ENCODE data around the gene PRKCQ. TPM values are rescaled to one million over a fixed set of nuclear protein-coding genes. Genes with fewer than 3 reads are reported as not detected.

The PRKCQ gene
- total RNA-seq, 1 donor from 2014 or later: 2.1 TPM

GRCh38 chr10:6418613-6419216 lies 161.4 kb downstream of the PRKCQ start:
- no peak overlapping the region for H3K27ac ChIP-seq (ENCODE audit: low read depth, low read length)
- peaks cover 3% of the 10 kb centered on the region for H3K4me1 ChIP-seq (ENCODE audit: insufficient read depth, low read length)
- H3K36me3 Mint-ChIP-seq (ENCODE audit: low read depth, unreplicated experiment): no peaks in the 10 kb centered on the region
- no peak overlapping the region for H3K4me2 ChIP-seq (ENCODE audit: low read length)
- DNase-seq (ENCODE audit: low read depth): no peak
- TF ChIP-seq EZH2 (IDR thresholded peaks at IDR 0.05; ENCODE audit: insufficient read depth, low read length): no peak
- FAIRE-seq: no peak
- H2AFZ ChIP-seq (ENCODE audit: low read depth, low read length): no peak overlapping the region
- H3K4me3 ChIP-seq (ENCODE audit: insufficient read depth, low read depth, low read length): no peak overlapping the region
- H3K27ac Mint-ChIP-seq (ENCODE audit: unreplicated experiment): no peak overlapping the region
- peaks cover 16% of the 10 kb centered on the region for H3K27me3 ChIP-seq (ENCODE audit: insufficient read depth, low read length)
- H4K20me1 ChIP-seq (ENCODE audit: insufficient read depth, low read length): no peaks in the 10 kb centered on the region
- peaks cover under 1% of the 10 kb centered on the region for H3K27me3 Mint-ChIP-seq (ENCODE audit: low read depth, unreplicated experiment)
- H3K4me3 Mint-ChIP-seq (ENCODE audit: unreplicated experiment): no peak overlapping the region
- no peak overlapping the region for H3K9ac ChIP-seq (ENCODE audit: low read length)
- H3K9me3 Mint-ChIP-seq (ENCODE audit: unreplicated experiment): peaks cover under 1% of the 10 kb centered on the region
- no peaks in the 10 kb centered on the region for H3K79me2 ChIP-seq (ENCODE audit: insufficient read depth, low read length)
- no peaks in the 10 kb centered on the region for H3K36me3 ChIP-seq (ENCODE audit: insufficient read depth, low read length)
- H3K4me1 Mint-ChIP-seq (ENCODE audit: low read depth, unreplicated experiment): peaks cover 2% of the 10 kb centered on the region
- no peaks in the 10 kb centered on the region for H3K9me3 ChIP-seq (ENCODE audit: insufficient read depth, low read depth, low read length)

- no peak overlapping the region for H3K9ac ChIP-seq (ENCODE audit: low read length)
- no peaks in the 10 kb centered on the region for H3K9me3 ChIP-seq (ENCODE audit: insufficient read depth, low read depth, low read length)
- DNase-seq (ENCODE audit: low read depth) (no peak), FAIRE-seq (no peak)
- peaks cover 16% of the 10 kb centered on the region for H3K27me3 ChIP-seq (ENCODE audit: insufficient read depth, low read length)
- Mint-ChIP-seq H3K27me3 (ENCODE audit: low read depth, unreplicated experiment) (no peaks in the 10 kb centered on the region), H3K9me3 (ENCODE audit: unreplicated experiment) (no peaks in the 10 kb centered on the region), H3K36me3 (ENCODE audit: low read depth, unreplicated experiment) (no peaks in the 10 kb centered on the region), H3K4me1 (ENCODE audit: low read depth, unreplicated experiment) (peaks cover 2% of the 10 kb centered on the region), H3K4me3 (ENCODE audit: unreplicated experiment) (no peak overlapping the region), H3K27ac (ENCODE audit: unreplicated experiment) (no peak overlapping the region)
- no peak overlapping the region for H2AFZ ChIP-seq (ENCODE audit: low read depth, low read length)
- H4K20me1 ChIP-seq (ENCODE audit: insufficient read depth, low read length): no peaks in the 10 kb centered on the region
- TF ChIP-seq CTCF (IDR thresholded peaks at IDR 0.05; ENCODE audit: insufficient read depth, low read depth, low read length) (no peak), EZH2 (IDR thresholded peaks at IDR 0.05; ENCODE audit: insufficient read depth, low read length) (no peak)
- H3K4me1 ChIP-seq (ENCODE audit: insufficient read depth, low read length): peaks cover 3% of the 10 kb centered on the region
- no peak overlapping the region for H3K27ac ChIP-seq (ENCODE audit: low read depth, low read length)
- H3K79me2 ChIP-seq (ENCODE audit: insufficient read depth, low read length): no peaks in the 10 kb centered on the region
- no peak overlapping the region for H3K4me3 ChIP-seq (ENCODE audit: insufficient read depth, low read depth, low read length)
- H3K36me3 ChIP-seq (ENCODE audit: insufficient read depth, low read length): no peaks in the 10 kb centered on the region
- H3K4me2 ChIP-seq (ENCODE audit: low read length): no peak overlapping the region
Measured at GRCh38 chr10:6418167-6418566, 161.9 kb downstream of the PRKCQ start.

- H3K27me3 ChIP-seq (ENCODE audit: insufficient read depth, low read length): peaks cover 16% of the 10 kb centered on the region
- H3K4me3 Mint-ChIP-seq (ENCODE audit: unreplicated experiment): no peak overlapping the region
- FAIRE-seq: peak; percentile 17
Measured at GRCh38 chr10:6416892-6417512, 163.1 kb downstream of the PRKCQ start.

More at GRCh38 chr10:6416892-6417512, 163.1 kb downstream of the PRKCQ start:
- no peak overlapping the region for H3K4me3 ChIP-seq (ENCODE audit: insufficient read depth, low read depth, low read length)
- H3K27ac Mint-ChIP-seq (ENCODE audit: unreplicated experiment): no peak overlapping the region
- DNase-seq (ENCODE audit: low read depth): peak; percentile 23
- H4K20me1 ChIP-seq (ENCODE audit: insufficient read depth, low read length): no peaks in the 10 kb centered on the region
- no peaks in the 10 kb centered on the region for H3K27me3 Mint-ChIP-seq (ENCODE audit: low read depth, unreplicated experiment)
- H3K9me3 ChIP-seq (ENCODE audit: insufficient read depth, low read depth, low read length): no peaks in the 10 kb centered on the region
- no peak overlapping the region for H3K4me2 ChIP-seq (ENCODE audit: low read length)
- H3K9me3 Mint-ChIP-seq (ENCODE audit: unreplicated experiment): no peaks in the 10 kb centered on the region
- H3K36me3 Mint-ChIP-seq (ENCODE audit: low read depth, unreplicated experiment): no peaks in the 10 kb centered on the region
- no peaks in the 10 kb centered on the region for H3K36me3 ChIP-seq (ENCODE audit: insufficient read depth, low read length)
- H3K4me1 Mint-ChIP-seq (ENCODE audit: low read depth, unreplicated experiment): no peaks in the 10 kb centered on the region
- H3K79me2 ChIP-seq (ENCODE audit: insufficient read depth, low read length): no peaks in the 10 kb centered on the region
- H2AFZ ChIP-seq (ENCODE audit: low read depth, low read length): no peak overlapping the region
- no peaks in the 10 kb centered on the region for H3K4me1 ChIP-seq (ENCODE audit: insufficient read depth, low read length)
- H3K9ac ChIP-seq (ENCODE audit: low read length): no peak overlapping the region
- no peak overlapping the region for H3K27ac ChIP-seq (ENCODE audit: low read depth, low read length)
- TF ChIP-seq CTCF (IDR thresholded peaks at IDR 0.05; ENCODE audit: insufficient read depth, low read depth, low read length) (peak; percentile 76), EZH2 (IDR thresholded peaks at IDR 0.05; ENCODE audit: insufficient read depth, low read length) (no peak)
